Activated CD4-positive, alpha-beta T cell treated with anti-CD3 and anti-CD28 coated beads, Interleukin-10, Interleukin-2, amounts not matched to agents 100 ng/mL and 50 ng/mL, durations not matched to agents 16 hours and 8 hours (primary cell): ENCODE measurements around the gene NVL.
A peak's percentile ranks its signal among the peaks of the same experiment; 100 is the strongest.

Source experiments
- DNase-seq: peaks from one replicate; pipeline ENCODE4 v3.0.0-alpha.2; 2020

Gene NVL

GRCh38 chr1:224192082-224192788, 137.7 kb downstream of the NVL start:
- DNase-seq = peak; percentile 81

DNA sequence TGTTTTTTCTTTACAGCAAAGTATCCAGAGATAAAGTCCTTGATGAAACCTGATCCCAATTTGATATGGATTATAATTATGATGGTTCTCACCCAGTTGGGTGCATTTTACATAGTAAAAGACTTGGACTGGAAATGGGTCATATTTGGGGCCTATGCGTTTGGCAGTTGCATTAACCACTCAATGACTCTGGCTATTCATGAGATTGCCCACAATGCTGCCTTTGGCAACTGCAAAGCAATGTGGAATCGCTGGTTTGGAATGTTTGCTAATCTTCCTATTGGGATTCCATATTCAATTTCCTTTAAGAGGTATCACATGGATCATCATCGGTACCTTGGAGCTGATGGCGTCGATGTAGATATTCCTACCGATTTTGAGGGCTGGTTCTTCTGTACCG, 140.4 kb downstream of the NVL start:
- no peak for DNase-seq

DNA sequence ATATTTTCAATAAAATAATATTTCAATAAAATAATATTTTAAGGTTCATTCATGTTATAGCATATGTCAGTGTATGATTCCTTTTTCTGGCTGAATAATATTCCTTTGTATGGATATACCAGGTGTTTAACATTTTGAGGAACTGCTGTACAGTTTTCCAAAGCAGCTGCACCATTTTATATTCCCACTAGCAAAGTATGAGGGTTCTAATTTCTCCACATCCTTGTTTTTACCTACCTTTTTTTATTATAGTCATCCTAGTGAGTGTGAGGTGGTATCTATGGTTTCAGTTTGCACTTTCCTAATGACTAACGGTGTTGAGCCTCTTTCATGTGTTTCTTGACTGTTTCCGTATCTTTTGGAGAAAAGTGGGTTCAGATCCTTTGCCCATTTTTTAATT, 141.7 kb downstream of the NVL start:
- peak; percentile 72 for DNase-seq

DNA sequence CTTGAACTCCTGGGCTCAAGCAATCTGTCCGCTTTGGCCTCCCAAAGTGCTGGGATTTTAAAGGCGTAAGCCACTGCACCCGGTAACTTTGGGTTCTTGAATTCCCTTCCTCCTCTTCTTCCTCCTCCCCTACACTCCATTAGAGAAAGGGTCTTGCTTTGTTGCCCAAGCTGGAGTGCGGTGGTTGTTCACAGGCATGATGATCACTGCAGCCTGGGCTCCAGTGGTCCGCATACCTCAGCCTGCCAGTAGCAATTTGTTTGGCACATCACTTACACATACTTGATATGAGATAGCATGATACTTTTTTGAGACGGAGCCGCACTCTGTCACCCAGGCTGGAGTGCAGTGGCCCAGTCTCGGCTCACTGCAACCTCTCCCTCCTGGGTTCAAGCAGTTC, 144.8 kb downstream of the NVL start:
- no peak for DNase-seq

DNA sequence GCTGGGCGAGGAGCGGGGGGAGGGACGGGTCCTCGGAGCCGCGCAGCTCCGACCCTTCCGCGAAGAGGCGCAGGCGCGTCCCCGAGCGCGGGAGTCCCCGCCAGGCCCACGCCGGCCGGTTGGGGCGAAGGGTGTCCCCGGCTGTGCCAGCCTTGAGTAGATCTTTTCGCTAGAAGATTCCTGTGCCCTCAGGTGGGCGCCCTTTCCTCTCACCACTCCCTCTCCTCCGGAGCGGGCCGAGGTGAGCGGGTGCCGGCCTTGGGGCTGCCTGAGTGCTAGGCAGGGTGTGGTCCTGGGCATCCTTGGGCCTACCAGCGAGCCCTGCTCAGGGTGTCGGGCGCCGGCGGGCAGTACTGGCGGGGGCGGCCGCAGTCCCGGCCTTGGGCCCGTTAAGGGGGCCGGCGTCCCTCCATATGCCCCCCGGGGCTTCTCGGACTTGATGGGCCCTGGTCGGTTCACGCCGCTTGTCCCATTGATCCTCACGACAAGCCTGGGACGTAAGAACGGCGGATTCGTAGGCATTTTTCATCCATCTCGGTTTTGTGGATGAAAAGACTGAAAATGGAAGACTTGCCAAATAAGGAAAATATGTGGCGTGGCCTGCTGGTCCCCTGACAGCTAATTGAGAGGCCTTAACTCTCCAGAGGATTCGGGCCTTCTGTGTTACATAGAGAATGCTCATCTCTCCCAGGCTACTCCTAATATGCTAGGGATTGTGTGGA, 146.2 kb downstream of the NVL start:
- peak; percentile 76 for DNase-seq

DNA sequence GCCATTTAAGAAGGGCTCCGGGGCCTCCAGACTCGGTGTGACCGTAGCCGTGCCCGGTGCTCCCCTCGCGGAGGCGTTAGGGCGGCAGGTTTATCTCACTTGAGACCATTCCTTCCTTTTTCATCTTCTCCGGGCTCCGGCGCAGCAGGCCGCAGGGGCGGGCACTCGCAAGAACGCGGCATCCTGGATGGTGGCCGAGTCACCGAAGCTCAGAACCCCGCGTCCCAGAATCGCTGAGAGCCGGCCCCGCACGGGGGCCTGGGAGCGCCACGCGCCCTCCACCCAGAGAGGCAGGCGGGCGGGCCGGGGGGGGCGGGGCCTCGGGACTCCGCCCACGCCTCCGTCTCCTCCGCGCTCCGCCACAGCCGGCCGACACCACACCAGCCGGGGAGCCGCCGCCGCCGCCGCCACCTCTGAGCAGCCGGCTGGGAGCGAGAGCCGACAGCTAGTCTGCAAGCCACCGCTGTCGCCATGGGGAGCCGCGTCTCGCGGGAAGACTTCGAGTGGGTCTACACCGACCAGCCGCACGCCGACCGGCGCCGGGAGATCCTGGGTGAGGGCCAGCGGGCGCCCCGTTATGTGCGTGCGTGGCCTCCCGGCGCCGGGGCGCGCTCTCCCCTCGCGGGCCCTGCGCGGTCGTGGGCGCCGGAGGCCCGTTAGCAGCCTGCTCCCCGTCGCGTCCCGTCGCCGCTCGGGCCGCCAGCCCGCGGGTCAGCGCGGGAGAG, 146.9 kb downstream of the NVL start, which contains the start of gene DEGS1:
Gene DEGS1, plus strand, starts transcription at position 375 of the 725 bp plus-strand sequence. Its CDS starts 97 bp downstream, at position 472.
- DNase-seq = peak; percentile 90

- peak; percentile 85 for DNase-seq
Measured at GRCh38 chr1:224182057-224182865, 147.7 kb downstream of the NVL start.

DNA sequence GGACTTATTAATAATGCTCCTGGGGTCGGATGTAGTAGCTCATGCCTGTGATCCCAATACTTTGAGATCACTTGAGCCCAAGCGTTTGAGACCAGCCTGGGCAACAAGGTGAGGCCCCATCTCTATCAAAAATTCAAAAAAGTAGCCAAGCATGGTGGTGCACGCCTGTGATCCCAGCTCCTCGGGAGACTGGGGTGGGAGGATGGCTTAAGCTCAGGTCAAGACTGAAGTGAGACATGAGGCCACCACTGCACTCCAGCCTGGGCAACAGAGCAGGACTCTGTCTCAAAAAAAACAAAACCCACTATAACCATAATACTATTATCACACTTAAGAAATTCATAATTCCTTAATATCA, 148.5 kb downstream of the NVL start:
- no peak for DNase-seq

GRCh38 chr1:224180783-224181452, 149.1 kb downstream of the NVL start:
- no peak for DNase-seq

DNA sequence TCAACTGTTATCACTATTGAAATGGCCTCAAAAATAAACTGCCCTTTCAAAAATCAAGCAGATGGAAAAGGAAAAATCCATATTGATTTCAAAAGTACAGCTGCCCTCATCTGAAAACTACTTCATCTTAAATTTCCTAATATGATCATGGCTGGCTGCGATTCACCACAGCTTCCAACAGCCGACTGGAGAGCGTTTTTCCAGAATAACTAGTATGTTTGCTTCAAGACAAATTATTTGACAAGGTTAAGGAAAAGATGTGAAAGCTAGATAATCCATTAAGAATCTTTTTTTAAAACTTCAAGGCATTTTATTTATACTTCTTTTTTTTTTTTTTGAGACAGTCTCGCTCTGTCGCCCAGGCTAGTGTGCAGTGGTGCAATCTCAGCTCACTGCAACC, 151.1 kb downstream of the NVL start:
- DNase-seq = no peak

DNA sequence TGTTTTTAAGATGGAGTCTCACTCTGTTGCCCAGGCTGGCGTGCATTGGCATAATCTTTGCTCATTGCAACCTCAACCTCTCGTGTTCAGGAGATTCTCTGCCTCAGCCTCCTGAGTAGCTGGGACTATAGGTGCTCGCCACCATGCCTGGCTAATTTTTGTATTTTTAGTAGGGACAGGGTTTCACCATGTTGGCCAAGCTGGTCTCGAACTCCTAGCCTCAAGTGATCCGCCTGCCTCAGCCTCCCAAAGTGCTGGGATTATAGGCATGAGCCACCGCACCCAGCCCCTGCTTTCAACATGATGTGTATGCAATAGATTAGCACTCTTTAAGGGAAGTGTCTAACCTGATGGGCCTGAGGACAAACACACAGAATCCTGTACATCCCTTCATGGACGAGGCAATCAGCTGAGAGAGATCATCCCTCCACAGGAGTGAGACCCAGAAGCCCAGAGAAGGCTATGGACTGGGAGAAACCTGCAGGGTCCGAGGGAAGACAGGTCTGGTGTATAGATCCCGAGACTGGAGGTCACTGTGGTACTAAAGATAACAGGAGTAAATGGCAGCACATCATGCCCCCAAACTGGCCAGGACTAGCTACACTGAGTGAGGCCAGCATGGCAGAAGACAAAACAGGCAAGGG, 152.5 kb downstream of the NVL start:
- DNase-seq = no peak
